Activated CD4-positive, alpha-beta T cell treated with anti-CD3 and anti-CD28 coated beads, Interleukin-2, amount 50 U/mL, for 48 hours (primary cell): ENCODE results near the gene CCL17.
"Not testable (repeated sequence)": the region's sequence is repeated elsewhere in the genome, so short reads cannot be mapped to it uniquely, and the experiment has no call there.

ENCODE experiments used
- DNase-seq, 2 experiments: peaks; one replicate each; pipeline ENCODE4 v3.0.0-alpha.2; 2020

Gene CCL17

DNA sequence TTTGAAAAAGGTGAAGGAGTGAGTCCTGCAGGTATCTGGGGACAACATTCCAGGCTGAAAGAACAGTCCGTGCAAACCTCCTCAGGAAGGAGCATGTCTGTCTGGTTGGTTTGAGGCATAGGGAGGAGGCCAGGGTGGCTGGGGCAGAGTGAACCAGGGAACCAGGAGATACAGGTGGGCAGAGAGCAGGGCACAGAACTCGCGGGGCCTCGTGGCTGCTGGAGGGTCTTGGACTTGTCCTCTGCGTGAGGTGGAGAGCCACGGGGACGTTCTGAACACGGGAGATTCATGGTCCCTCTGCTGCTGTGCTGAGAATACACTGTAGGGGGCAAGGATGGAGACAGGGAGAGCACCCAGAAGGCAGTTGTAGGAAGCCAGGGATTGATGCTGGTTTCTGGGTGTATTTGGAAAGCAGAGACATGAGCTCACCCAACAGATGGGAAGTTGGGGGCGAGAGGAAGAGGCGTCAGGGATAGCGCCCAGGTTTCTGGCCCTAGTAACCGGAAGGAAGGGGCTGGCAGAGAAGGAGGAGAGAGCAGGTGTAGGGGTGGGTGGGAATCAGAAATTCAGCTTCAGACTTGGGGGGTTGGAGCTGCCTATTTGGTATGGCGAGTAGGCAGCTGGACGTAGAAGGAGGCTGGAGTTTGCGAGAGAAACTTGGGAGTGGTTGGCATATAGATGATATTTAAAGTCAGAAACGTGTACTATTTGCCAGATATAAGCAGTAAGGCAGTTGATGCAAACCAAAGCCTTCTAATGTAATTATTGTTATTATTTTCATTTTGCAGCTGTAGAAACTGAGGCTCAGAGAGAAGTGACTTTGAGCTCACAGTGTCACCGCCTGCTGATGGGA lies at the start of gene CCL17:
Gene CCL17, plus strand, starts transcription at position 803 of the 853 bp plus-strand sequence. CDS start 9,166 bp downstream, outside the sequence.
- DNase-seq = no peak

DNA sequence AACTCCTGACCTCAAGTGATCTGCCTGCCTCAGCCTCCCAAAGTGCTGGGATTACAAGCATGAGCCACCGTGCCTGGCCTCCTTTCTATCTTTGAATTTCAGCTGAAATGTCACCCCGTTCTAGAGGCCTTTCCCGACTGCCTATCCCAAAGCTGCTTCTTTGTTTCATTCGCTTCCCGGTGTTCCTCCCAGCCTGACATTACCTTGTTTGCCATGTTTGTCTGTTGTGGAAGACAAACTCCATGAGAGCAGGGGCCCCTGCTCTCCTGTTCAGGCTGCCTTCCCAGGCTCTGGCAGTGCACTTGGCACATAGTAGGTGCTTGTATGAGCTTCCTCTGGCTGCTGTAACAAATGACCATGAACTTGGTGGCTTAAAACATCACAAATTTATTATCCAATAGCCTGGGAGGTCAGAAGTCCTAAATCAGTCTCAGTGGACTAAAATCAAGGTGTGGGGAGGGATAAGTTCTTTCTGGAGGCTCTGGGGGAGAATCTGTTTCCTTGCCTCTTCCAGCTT lies 48.6 kb upstream of the CCL17 start:
- DNase-seq = no peak

DNA sequence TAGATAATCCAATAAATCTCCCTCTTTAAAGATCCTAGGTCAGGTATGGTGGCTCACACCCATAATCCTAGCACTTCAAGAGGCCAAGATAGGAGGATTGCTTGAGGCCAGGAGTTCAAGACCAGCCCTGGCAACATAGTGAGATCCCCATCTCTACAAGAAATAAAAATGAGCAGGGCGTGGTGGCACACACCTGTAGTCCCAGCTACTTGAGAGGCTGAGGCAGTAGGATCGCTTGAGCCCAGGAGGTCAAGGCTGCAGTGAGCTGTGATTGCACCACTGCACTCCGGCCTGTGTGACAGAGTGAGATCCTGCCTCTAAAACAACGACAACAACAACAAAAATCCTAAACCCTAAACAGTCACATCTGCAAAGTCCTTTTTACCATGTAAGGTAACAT lies 48.0 kb upstream of the CCL17 start:
- DNase-seq = no peak

DNA sequence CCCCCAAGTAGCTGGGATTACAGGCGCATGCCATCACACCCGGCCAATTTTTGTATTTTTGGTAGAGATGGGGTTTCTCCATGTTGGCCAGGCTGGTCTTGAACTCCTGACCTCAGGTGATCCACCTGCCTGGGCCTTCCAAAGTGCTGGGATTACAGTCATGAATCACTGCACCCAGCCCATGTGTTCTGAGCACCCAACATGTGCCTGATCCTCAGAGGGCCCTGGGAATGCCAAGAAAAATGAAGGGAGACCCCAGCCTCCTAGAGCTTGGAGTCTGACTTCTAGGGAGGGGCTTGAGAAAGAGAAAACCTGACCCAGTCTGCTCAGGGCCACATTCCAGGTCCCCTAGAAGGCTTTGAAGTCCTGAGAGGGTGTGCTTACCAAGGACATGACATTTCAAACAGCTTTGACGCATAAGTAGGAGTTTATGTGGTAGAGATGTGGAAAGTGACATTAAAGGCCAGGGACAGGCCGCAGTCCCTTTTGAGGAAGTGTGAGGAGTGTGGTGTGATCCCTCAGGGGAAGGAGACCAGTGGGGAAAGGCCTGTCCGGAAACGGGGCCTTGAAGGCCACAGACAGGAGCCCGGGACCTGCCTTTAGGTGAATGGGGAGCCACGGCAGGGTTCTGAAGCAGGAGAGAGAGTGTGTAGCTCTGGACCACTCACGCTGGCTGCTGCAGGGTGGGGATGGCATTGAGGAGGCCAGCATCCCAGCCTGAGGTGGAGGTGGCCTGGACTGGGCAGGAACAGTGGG lies 47.1 kb upstream of the CCL17 start:
- no peak for DNase-seq

DNA sequence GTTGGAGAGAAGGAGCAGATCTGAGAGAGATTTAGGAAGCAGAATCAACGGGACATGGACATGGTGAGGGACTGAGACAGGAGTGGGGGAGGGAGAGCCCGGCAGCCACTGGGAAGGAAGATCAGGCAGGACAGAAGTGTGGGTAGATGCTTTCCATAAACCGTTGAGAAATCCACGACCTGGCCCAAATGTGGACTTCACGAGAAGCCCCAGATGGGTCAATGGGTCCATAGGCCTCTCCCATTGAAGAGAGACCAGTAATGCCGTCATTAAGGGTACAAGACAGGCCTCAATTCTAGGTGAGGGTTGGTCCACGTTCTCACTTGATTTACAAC lies 46.5 kb upstream of the CCL17 start:
- no peak for DNase-seq

DNA sequence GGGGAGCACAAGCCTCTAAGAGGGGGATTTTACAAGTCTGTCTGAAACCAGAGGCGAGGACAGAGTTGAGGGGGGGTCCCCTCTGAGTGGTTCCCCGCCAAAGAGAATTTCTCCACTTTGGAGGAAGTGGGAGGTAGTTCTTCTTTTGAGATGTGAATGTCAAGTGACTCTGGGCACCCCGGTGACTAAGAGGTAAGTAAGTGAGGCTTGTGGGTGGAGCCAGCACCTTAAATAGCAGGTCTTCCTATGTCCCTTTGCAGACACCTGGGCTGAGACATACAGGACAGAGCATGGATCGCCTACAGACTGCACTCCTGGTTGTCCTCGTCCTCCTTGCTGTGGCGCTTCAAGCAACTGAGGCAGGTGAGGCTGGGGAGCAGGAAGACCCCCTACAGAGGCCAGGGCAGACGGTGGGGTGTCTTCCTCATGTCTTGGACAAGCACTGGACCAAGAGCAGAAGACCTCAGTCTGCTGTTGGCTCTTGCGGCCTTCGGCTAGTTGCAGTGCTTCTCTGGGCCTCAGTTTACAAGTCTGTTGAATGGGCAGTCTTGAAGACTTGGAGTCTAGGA lies 46.0 kb upstream of the CCL17 start, which contains the start of gene CCL22:
Gene CCL22, plus strand, starts transcription at position 257 of the 569 bp plus-strand sequence. Its CDS starts 34 bp downstream, at position 291.
- peak in 1 of 2 experiments; percentile 26 for DNase-seq

DNA sequence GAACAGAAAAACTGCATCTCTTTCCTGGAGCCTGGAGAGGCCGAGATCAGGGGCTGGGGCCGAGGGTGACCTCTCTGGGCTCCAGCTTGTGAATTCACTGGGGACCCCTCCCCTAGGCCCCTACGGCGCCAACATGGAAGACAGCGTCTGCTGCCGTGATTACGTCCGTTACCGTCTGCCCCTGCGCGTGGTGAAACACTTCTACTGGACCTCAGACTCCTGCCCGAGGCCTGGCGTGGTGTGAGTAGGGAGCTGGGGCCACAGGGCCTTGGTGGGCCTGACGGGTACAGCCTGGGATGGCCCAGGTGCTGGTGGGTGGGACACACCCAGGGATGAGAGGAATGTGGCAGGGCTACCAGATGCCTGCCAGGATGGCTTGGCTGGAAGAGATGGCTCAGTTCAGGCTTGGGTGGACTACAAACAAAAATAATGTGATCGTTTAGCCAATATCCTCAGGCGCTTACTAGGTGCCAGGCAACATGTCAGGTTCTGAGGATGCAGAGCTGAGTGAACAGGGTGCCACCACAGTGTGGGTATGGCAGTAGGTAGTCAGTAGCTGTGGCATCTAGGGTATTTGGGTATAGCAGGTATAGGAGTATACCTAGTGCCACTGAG lies 44.1 kb upstream of the CCL17 start:
- no peak for DNase-seq

DNA sequence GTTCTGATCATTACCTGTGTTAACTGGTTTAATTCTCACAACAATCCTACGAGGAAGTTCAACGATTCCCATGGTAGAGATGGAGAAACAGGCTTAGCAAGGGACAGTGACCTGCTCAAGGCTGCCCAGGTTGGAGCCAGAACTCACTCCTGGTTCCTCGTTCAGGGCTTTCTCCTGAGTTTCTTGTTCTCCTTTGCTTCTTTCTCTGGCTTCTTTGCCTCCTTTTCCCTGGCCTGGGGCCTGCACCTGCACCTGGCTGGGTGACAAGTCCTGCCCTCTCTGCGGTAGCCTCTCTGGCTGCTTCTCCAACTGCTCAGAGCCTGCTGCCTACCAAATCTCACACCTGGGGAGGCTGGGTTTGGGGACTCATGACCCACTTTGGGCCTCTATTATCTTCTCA lies 43.2 kb upstream of the CCL17 start:
- DNase-seq = no peak

DNA sequence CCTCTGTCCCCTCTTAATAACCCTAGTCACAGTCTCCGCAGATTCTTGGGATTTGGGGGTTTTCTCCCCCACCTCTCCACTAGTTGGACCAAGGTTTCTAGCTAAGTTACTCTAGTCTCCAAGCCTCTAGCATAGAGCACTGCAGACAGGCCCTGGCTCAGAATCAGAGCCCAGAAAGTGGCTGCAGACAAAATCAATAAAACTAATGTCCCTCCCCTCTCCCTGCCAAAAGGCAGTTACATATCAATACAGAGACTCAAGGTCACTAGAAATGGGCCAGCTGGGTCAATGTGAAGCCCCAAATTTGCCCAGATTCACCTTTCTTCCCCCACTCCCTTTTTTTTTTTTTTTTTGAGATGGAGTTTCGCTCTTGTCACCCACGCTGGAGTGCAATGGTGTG lies 40.4 kb upstream of the CCL17 start:
- DNase-seq = no peak

DNA sequence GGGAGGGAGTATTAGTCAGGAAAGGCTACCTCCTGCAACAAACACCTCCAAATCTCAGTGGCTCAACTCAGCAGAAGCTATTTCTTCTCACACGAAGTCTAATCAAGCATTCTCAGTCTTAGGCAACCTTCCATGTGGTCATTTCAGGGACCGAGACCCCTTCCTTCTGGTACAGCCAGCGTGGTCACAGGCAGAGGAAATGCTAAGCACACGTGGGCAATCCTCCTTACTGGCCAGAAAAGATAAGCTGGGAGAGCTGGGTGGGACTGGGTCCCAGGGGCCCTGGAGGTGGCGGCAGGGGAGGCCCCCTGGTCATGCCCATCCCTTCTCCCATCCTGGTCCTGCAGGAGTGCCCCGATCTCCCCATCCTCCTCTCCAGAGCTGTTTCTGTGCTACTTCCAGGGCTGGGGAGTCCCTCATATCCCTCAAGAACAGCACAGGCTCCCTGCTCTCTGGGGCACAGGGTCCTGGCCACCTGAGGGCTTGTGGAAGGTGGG lies 38.0 kb upstream of the CCL17 start:
- DNase-seq = no peak

DNA sequence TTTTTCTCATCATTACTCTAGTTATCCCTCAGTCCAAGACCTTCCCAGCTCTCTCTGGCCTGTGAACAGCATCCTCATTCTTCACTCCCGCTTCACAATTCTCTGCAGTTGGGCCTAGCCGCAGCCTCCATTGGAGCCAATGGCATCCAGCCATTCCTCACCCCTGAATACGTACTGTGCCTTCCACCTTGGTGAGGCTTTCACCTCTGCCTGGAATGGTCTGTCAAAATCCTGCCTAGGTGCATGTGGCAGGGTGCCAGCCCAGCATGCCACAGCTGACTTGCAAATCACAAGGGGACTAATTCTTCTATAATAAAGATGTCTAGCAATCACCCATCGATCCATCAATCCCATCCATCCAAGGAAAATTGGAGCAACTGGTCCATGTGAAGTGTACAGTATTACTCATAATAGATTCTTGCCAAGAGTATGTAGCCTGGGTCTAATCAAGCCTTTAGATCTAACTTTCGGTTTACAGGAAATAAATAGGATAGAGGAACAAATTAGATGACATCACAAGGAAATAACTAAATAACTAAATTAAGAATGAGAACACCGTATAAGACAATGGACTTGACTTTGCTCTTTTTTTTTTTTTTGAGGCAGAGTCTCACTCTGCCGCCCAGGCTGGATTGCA lies 37.3 kb upstream of the CCL17 start:
- DNase-seq = no peak

DNA sequence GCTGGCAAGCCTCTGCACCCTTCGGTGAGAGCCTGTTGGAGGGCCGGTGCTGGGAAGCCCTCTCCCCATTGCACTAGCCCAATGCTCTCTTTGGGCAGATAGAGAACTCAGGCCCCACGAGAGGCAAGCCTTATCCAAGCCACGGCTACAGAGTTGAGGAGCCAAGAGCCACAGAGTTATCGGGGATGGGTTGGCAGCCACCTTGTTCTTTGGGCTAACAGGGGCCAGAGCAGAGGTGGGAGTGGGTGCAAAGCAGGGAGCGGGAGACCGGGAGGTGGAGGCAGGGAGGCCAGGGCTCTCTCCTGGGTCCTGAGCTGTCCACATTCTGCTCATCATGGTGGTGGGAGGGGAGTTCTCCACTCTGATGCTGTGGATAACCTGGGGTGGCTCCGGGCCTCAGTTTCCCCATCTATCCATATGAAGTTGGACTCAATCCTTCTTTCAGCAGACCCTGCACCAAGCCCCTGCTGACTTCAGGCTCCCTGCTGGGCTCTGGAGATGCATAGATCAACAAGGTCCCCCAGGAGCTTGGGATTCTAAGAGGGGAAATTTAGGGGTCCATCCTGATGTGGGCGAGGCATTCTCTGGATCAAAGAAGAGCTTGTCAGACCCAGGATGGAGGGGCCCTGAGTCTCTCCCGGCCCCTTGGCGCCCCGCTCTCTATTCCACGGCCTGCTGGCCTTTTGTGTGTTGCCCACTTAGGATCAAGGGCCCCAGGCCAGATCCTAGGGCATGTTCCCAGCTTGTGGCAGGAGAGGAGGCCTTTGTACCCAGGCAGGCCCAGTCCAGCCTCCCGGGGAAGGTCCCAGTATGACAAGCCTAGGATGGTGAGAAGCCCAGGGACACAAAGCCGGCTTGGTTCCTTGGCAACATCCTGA lies 32.8 kb upstream of the CCL17 start:
- DNase-seq = no peak

DNA sequence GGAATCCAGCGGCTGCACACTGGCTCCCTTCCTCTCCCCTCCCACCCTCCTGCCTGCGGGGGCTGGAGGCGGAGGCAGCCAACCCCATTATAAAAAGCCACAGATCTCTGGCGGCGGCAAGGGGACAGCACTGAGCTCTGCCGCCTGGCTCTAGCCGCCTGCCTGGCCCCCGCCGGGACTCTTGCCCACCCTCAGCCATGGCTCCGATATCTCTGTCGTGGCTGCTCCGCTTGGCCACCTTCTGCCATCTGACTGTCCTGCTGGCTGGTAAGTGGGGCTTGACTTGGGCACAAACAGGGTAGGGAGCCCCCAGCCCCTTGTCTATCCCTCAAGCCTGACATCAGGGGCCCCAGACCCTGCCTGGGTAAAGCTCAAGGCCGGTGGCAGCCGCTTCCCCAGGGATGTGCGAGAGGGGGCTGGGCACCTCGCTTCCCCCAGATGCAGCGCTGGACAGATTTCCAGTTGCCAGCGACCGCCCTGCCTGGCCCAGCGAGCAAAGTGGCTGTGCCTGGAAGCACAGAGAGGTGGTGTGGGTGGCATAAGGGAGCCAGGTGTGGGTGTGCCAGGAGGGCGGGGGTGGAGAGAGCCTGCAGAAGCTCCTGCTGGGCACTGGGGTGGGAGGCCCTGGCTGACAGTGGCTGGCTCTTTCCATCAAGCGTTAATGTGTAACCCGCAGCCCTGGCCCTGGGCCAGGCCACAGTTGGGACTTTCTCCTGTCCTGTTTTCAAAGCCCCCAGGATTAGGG lies 32.0 kb upstream of the CCL17 start, which contains the start of gene CX3CL1:
Gene CX3CL1, plus strand, starts transcription at position 119 of the 745 bp plus-strand sequence. Its CDS starts 79 bp downstream, at position 198.
- DNase-seq = no peak

DNA sequence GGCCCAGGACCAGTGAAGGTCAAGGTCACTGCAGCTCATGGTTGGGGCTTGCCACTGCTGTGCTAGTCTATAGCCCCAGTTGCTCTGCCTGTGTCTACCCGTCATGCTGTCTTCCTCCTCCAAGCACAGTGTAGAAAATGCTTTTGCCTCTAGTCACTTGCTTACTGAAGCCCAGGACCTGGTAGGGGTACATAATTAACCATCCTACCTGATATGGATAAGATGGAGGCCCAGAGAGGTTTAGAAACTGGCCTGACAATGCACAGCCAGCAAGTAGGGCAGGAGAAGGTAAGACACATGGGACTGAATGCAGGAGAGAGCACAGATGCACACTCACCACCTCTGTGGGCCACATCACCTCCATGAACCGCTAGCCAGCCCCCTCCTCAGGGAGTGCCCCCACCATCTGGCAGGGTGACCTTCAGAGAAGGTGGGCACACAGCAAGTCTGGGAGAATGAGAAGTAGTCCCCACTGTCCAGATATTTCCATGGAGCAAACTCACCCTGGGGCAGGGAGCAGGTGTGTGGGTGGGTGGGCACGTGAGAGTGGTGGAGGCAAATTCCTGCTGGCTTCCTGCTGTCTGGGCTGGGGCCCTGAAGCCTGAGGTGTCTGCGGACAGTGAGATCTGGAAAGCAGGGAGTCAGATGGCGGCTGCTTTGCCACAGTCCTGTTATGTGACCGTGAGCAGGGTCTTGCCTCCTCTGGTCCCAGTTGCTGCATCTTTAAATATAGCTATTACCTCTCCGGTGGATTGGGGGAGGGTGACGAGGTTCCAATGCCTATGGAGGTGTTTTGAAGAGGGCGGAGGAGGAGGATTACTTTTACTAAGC lies 31.2 kb upstream of the CCL17 start:
- no peak for DNase-seq

DNA sequence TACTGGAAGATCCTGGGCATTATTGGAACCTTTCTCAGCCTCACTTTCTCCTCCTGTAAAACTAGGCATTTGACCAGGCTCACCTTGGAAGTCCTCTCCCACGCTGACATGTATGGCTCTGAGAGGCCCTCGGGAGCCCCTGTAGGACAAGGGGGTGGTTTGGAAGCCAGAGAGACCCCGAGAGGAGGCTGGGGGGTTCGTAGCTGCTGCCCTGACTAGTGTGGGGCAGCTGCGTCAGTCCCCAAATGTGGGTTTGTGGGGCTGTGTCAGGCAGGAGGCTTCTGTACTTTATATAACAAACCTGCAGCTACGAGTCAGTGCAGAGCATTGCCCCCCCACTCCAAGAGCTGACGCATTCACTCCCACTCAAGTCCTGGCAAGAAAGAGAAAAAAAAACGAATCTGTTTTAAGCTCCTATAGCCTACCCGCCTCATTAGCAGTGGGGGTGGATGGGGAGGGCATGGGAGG lies 30.5 kb upstream of the CCL17 start:
- peak in 1 of 2 experiments; percentile 11 for DNase-seq

DNA sequence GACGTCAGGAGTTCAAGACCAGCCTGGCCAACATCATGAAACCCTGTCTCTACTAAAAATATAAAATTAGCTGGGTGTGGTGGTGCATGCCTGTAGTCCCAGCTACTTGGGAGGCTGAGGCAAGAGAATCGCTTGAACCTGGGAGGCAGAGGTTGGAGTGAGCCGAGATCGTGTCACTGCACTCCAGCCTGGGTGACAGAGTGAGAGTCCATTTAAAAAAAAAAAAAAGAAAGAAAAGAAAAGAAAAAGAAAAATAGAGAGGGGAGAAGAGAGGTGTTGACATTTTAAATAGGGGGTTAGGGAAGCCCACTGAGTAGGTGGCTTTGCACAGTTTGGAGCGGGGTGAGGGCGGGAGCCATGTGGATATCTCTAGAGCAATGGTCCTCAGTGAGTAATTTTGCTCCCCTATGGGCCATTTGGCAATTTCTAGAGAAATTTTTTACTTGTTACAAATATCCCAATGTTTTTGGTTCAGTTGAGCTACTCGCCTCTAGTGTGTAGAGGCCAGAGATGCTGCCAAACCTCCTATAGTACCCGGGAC lies 29.6 kb upstream of the CCL17 start:
- DNase-seq = not testable (repeated sequence)

DNA sequence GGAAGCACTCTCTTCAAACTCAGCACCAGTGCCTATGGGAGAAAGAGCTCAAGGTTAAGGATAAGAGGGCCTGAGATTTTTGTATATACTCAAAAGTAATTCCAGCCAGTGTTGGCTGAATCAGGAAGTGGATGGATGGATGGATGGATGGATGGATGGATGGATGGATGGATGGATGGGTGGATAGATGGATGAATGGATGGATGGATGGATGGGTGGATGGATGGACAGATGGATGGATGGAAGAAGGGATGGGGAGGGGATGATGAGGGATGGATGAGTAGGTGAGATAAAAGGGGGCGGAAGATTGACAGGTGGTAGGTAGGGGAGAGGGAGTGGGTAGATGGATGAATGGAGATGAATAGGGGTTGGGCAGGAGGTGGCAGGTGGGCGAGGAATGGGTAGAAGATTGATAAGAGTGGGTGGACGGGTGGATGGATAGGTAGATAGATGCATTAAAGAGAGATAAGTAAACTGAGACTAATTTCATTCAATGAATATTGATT lies 28.2 kb upstream of the CCL17 start:
- DNase-seq = no peak

DNA sequence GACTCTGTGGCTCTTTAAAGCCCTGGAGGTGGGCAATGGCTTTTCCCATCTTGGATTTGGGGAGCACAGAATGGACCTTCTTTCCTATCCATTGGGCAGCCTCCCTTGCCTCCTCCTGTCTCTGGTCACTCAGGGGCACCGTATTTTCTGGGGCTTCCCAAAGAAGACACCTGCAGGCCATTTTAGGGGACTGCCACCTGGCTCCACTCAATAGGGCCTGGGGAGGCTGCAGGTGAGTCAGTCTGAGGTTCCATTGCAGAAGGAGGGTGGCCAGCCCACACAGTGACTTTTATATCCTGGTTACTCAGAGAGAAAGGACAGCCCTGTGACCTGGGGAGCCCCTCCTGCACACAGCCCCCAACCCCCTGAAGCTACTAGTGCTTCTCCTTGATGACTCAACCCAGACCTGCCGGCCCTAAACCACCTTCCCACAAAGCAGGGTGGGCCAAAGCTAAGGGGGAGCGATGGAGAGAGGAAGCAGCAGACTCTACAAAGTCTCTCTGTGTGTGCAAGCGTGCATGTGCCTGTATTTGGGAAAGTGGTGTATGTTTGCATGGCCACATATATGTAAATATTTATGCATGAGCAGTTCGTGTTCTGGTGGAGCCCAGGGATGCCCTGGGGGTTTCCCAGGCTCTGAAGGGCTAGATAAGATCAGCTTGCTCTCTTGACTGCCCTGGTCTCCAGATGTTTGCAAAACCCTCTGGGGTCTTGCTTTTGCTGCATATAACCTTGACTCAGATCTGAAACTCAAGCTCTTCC lies 27.3 kb upstream of the CCL17 start:
- peak; percentile 43 to 50 for DNase-seq
